GM10248 (cell line): ENCODE measurements around the gene CRP.

Source experiments
- CTCF ChIA-PET: fragments of 300-600 bp; sonication (Branson Sonifier 250); formaldehyde crosslinking; extraction: SDS; loops from one replicate; lab custom pipeline; 2021; ENCODE audit warnings: antibody characterized with exemption; lab: Yijun Ruan, JAX
- POLR2A ChIA-PET: fragments of 350-650 bp; sonication (Branson Sonifier 250); formaldehyde crosslinking; extraction: SDS; loops from one replicate; lab custom pipeline; 2020; ENCODE audit warnings: antibody characterized with exemption; lab: Yijun Ruan, JAX
- DNase-seq: peaks from one replicate; pipeline ENCODE4 v3.0.0; 2012; ENCODE audit errors: extremely low spot score
- CTCF ChIP-seq: IDR thresholded peaks from 2 replicates; pipeline ENCODE4 v1.5.1; 2012; ENCODE audit warnings: mild to moderate bottlenecking, low read depth; ENCODE audit errors: extremely low read depth, missing control alignments, control extremely low read depth

Gene CRP

DNA sequence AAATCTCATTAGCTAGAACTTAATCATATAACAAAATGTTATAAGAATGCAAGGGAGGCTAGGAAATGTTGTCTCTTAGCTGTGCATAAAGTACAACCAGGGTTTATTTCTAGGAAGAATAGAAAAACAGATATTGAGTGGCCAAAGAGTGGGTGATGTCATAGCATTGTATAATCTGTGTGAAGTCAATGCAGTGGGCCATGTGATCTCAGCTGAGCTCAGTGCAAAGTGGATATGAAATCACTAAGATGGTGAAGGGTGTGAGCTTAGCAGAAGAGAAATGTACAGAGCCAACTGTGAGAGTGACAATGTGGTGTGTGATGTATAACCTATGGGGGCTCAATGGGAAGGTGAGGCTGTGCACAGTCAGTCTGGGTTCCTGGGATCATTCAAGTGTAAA is 36.6 kb upstream of the CRP start:
- TF ChIP-seq CTCF = no peak
- DNase-seq = no peak
- CTCF ChIA-PET = no interaction called here
- POLR2A ChIA-PET = no interaction called here

DNA sequence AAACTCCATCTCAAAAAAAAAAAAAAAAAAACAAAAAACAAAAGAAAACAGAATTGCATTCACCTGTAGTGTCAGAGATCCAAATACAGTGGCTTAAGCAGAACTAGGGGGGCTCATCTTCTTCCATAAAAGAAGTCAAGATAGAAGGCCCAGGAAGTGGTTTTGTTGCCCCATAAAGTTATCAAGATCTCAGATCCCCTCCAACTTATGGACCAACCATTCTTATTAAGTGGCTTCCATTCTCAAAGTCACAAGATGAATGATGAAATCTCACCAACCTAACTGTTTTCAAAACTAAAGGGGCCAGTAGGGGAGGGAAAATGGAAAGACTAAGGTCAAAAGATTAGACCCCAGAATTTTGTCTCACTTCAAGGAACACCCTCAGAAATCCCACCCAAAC is 36.2 kb upstream of the CRP start:
- POLR2A ChIA-PET = no interaction called here
- CTCF ChIA-PET = no interaction called here
- no peak for TF ChIP-seq CTCF
- no peak for DNase-seq

GRCh38 chr1:159749630-159750029 is 35.2 kb upstream of the CRP start:
- POLR2A ChIA-PET = no interaction called here
- CTCF ChIA-PET = interaction anchor here (2.3 kb wide), 1 partner anchor 10 kb away, joined by 7 read pairs; no protein-coding TSS in a partner anchor

GRCh38 chr1:159748370-159748769 is 34.0 kb upstream of the CRP start:
- no peak for TF ChIP-seq CTCF
- CTCF ChIA-PET = interaction anchor here (1.4 to 2.3 kb wide), 2 partner anchors 9 to 10 kb away, joined by 3 to 7 read pairs; no protein-coding TSS in a partner anchor
- no peak for DNase-seq
- POLR2A ChIA-PET = no interaction called here

More at GRCh38 chr1:159749630-159750029, 35.2 kb upstream of the CRP start:
- DNase-seq = no peak
- no peak for TF ChIP-seq CTCF

- DNase-seq = no peak
- ChIA-PET CTCF (no interaction called here), POLR2A (no interaction called here)
- no peak for TF ChIP-seq CTCF
Observed at GRCh38 chr1:159746666-159747065, 32.3 kb upstream of the CRP start.

DNA sequence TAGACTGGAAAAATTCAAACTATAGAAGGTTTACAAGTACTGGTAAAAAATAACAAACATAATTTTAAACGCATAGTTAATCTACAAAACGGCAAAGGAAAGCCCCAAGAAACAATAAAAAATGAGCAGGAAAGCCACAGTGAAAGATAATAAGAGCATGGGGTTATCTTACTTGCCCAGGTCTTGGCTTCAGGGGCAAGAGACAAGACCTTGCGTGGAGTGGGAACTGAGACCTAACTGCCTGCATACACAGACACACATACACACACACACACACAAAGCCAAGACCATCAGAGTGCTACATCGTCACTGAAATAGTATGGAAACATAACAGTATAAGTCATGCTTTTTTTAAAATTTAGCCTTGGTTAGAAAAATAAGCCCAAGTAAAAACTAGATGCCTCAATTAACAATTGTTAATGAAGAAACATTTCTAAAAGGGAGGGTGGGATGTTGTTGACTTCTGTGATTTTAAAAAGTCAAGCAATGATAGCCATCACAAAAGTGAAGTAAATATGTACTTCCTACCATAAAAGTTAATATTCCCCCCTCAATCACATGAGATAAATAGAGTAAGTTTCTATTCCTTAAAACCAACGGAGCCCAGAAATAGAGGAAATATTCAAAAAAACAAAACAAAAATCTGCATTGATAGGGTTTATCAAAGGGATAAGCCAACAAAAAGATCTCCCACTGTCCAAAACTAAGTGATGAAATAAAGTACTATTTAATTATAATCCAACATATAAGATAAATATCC is 29.4 kb upstream of the CRP start:
- DNase-seq = no peak
- ChIA-PET CTCF (no interaction called here), POLR2A (no interaction called here)
- no peak for TF ChIP-seq CTCF
